ENCODE measurements around the gene BBS2.

Gene BBS2

DNA sequence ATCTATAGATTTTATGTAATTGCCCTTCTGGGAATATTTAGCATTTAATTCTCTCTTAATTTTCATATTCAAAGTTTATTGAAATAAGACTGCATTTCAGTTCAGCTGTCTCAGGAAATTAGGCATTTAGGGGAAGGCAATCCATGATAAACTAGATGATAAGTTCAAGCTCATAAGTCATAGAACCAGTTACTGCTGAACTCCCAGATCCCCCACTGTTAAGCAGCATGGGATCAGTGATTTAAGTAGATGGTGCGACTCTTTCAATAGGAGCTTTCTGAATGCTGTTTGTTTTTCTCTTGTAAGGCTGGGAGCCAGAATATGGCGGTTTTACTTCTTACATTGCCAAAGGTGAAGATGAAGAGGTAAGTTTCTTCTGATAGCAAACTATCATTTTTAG, 44.6 kb downstream of the BBS2 start:
- DNase-seq (ENCODE audit: low spot score) = no peak

DNA sequence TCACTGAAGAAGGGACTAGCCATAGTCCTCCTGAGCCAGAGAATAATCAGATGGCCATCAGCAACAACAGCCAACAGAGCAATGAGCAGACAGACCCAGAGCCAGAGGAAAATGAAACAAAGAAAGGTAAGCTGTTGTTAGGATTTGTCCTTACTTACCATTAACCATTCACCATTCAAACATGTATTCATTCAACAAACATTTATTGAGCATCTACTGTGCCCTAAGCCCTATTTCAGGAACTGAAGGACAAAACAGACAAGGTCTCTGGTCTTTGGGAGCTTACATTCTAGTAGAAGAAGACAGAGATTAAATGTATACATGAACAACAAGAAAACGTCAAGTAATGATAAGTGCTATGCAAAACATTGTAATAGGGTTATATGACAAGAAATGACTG, 49.2 kb downstream of the BBS2 start:
- no peak for DNase-seq (ENCODE audit: low spot score)

DNA sequence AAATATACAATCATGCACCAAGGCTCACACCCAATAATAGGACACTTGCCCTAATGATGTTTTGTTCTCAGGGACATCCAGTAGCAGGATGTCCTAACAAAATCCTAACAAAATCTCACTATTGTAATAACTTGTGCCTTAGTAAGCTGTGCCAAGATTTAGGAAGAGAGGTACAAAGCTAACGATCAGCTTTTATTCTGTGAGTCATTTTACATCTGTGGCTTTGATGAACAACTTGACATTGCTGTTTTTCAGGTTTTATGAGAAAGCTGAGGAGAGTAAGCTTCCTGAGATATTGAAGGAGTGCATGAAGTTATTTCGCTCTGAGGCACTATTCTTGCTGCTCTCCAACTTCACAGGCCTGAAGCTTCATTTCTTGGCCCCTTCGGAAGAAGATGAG, 49.6 kb downstream of the BBS2 start:
- DNase-seq (ENCODE audit: low spot score) = no peak

DNA sequence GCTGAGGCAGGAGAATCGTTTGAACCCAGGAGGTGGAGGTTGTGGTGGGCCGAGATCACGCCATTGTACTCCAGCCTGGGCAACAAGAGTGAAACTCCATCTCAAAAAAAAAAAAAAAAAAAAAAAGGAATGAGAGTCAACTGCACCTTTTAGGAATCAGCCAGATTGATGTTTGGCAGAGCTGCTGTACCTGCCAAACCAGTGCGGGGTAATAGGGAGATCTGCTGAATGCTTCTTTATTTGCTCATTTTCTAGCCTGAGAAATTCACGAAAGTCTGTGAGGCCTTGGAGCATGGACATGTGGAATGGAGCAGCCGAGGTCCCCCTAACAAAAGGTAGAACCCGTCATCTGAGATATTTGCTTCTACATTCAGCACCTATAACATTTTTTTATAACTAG, 50.1 kb downstream of the BBS2 start:
- DNase-seq (ENCODE audit: low spot score) = no peak

DNA sequence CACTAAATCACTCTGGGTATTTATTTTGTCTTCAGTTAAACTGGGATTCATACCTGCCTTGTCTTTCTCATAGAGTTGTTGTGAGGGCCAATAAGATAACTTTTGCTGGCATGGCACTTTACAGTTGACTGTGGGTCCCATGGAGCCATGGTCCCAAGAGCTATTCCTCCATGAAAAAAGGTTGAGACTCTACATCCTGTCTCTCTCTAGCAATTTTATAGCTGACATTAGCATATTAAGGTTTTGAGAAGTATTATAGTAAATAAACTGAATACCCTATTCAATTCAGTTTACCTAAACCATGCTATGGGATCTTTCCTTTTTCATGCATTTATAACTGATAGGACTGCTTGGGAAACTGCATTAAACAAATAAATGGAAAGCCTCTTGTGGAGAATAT, 51.0 kb downstream of the BBS2 start:
- no peak for DNase-seq (ENCODE audit: low spot score)

DNA sequence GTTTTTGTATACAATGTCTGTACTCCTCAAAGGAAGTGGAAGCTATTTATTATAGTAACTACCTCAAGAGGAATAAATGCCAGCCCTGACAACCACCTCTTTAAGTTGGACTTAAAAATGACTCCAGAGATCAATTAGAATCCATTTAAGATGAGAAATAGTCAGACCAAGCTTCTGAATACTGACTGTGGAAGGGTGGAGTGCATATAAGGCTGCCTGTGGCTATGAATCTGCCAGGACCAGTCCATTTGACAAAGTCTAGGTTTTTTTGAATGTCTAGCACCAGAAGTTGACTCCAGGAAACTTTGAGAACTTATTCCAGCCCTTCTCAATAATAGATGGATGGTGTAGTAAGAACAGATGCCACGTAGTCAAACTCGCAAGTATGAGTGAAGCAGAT, 53.5 kb downstream of the BBS2 start:
- no peak for DNase-seq (ENCODE audit: low spot score)

DNA sequence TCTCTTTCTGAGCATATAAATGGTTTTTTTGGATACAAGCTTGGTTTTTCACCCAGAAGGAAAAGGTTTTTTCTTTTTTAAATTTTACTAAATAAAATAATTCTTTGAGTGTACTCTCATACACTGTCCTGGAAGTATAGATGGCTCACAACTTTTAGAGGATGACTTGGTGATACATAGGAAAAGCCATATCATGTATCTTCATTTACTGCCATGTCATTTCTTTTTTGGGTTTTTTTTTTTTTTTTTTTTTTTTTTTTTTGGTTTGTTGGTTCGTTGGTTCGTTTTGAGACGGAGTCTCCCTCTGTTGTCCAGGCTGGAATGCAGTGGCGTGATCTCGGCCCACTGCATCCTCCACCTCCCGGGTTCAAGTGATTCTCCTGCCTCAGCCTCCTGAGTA, 56.7 kb downstream of the BBS2 start:
- DNase-seq (ENCODE audit: low spot score) = no peak

DNA sequence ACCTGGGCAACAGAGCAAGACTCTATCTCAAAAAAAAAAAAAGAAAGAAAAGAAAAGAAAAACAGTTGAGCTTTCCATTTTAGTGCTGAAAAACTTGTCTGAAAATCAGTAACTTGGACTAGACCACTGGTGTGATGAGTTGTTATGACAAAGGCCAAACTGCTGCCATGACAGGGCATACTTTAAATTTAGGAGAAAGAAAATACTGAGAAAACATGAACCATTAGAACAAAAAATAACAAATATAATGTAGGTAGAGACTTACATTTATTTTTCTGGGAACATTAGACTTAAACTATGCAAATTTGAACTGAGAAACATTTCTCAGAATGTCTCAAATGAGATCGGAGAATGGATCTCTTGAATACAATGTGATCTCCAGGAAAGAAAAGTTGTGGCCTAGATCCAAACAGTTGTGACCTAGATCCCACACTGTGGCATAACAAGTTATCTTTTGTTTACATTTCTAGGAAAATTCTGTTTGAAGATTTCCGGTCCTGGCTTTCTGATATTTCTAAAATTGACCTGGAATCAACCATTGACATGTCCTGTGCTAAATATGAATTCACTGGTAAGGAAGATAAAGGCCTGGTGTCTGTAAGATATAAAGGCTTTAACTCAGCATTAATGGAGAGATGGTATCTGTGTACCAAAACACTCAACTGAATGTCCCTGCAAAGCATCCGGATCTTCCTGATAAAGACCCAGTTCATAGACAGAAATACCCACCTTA, 57.6 kb downstream of the BBS2 start:
- DNase-seq (ENCODE audit: low spot score) = no peak

DNA sequence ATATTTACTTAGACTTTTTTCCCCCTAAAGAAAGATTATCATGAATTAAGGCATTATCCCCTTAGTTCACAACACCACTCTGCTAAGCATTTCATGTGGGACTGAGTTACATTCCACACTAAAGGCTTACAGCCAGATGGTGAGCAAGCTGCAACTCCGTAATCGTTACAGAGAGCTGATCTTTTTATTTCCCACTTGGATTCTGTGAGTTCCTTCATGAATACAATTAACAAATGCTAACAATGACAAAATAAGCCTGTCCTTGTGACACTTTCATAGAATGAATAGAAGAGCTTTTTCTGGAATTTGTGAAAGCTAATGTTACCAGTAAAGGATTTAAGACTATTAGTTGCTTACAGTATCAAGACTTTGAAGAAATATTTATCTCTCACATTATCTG, 59.7 kb downstream of the BBS2 start:
- no peak for DNase-seq (ENCODE audit: low spot score)

DNA sequence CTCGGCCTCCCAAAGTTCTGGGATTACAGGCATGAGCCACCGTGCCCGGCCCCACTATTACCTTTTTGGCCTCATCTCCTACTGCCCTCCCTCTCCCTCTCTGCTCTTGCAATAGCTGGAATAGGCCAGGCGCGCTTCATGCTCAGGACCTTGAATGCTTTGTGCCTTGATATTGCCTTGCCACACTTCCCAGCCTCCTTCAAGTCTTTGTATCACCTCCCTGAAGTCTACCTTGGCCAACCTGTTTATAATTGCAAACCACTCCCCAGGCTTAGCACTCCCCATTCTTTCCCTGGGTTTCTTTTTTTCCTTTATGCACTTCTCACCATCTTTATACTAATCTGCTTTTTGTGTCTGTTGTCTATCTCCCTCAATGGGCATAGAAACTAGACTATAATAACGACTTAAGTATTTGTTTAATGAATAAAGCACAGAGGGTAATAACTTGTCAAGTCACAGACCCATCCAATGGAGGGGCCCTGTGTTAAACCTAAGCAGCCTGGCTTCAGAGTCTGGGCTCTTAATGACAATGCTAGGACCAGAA, 61.8 kb downstream of the BBS2 start:
- DNase-seq (ENCODE audit: low spot score) = no peak

DNA sequence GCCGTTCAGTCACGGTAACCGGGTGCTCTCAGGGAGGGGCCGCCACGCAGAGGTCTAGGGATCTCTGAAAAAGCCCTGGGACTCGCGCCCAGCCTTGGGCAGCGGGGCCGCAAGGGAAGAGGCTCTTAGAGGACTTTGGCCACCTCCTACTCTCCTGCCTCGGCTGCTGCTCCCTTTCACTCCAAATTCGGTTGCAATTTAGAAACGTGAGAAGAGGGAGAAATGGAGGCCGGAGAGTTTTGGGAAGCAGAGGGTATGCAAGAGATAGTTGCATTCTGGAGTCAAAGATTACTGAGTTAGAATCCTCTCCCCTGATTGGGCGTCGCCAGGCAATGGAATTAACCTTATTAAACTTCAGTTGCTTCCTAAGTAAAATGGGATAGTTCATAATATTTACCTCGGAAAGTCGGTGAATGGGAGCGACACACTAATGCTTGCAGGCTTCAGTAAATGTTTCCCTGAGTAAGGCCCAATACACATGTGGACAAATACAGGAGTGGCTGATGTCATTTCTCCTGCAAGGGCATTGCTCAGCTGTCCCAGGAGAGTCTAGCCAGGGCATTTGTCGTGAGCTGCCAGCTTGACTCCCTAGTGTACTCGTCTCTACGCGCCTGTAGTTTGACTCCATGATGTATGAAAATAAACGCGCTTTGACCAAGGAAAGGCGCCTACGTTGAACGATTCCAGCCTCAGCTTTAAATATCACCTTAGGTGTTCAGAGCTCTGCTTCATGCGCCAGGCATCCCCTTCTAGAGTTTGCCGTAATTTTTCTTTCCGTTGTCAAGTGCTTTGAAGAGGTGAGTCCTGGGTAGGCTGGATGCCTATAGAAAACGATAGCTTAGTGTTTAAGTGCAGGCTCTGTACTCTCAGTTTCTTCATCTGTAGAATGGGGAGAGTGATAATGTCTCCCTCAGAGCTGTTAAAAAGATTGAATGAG, 67.8 kb downstream of the BBS2 start:
- DNase-seq (ENCODE audit: low spot score) = no peak

DNA sequence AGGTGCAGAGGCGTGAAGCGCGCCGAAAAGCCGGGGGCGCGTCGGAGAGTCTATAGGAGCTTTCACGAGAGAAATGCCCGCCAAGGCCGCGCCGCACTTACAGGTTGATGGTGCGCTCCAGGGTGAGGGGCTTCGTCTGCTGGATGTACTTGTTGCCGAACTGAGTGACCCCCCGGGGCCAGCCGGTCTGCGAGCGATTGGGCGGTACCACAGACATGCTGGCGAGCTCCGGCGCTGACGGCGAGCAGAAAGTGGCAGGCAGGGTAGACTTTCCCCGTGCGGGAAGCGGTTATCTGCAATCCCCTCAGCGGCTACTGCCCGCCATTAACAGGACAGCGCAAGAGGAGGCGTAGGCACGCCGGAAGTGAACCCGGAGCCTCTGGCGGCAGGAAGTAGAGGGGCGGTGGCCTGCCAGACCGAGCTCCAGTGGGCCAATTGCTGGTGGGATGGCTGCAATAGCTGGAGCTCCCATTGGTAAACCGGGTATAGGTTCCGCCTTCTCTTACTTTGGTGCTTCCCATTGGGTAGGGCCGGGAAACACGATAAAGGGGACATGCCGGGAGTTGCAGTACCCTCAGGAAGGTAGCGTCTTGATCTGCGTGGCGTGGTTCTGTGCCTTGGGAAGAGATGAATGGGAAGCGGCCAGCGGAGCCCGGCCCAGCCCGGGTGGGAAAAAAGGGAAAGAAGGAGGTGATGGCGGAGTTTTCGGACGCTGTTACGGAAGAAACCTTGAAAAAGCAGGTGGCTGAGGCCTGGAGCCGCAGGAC, 68.7 kb downstream of the BBS2 start, which contains the start of the genes NUDT21 and OGFOD1:
Gene NUDT21 (minus strand): TSS at position 347 of the 767 bp plus-strand sequence. CDS start 130 bp downstream, at position 217.
Gene OGFOD1 (plus strand): TSS at position 569 of the 767 bp plus-strand sequence. CDS start 59 bp downstream, at position 628.
- DNase-seq (ENCODE audit: low spot score) = peak; percentile 83

DNA sequence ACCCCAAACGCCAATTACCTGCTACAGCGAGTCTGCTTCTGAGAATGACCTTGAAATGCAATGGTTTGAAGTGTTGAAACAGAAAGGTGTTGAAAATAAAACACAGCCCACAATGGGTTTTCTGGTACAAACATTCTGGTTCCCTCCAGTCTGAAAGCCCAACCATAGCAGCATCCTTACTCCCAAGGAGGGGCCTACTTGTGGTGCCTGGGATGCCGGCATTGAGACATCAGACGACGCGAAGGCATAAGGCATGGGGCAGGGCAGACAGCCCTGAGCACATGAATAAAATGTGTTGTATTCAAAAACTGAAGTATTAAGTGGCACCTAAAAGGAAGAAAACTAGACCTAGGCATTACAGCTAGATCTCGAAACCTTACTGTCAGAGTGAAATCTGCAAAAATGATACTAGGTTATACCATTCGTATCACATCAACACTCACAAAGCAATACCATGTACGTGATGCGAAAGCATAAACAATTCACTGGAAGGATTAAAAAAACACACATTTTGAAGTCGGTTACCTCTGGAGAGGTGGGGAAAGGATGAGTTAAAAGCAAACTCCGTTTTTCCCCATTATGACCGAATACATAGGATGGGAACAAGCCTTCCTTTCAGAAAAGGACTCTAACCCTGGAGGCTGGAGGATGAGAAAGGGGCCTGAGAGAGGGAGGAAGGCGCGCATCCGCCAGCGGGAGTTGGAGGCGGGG, 69.4 kb downstream of the BBS2 start:
- no peak for DNase-seq (ENCODE audit: low spot score)

DNA sequence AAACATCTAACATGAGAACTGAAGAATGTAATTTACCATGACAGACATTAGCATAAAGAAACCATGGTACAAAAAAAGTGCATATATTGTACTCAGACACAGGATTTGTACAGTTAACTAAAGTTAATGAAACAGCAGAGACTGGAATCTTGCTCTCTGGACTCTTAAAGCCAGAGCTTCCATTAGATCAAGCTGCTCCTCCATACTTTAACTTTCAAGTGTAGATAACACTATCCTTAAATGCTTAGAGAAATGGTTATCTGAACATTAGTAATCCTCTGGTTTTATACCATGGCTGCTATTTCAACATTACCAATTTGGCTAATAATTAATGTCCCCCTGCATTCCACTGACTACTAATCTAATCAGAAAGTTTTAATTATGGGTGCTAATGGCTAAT, 71.8 kb downstream of the BBS2 start:
- no peak for DNase-seq (ENCODE audit: low spot score)

DNA sequence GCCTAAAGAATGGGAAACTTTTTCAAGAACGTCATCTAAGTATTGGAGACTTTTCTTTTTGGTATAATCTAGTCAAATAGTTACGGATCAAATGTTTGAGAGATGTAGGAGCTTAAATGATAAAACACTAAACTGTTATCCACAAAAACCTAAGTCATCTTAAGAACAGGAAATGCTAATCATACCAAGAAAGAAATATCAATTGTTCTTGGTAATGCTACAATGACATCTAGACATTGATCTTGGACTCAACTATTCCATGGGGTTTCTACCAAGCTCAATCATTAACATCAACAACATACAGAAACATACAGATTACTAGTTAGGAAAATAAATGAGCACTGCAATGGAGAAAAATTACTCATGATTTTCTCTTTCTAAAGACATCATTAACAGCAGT, 72.5 kb downstream of the BBS2 start:
- DNase-seq (ENCODE audit: low spot score) = no peak

DNA sequence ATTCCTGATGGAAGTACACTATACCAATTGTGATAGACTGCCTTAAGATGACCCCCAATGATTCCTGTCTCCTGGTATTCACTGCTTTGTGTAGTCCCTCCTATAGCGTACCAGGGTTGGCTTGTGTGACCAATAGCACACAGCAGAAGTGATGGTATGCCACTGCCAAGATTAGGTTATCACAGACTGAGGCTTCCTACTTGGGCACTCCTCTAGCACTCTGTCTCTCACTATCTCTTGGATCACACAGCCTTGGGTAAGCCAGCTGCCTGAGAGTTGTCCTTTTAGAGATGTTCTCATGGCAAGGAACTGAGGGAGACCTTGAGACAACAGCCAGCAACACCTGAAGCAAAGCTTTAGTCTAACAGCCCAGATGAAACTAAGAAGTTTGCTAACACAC, 81.8 kb downstream of the BBS2 start:
- DNase-seq (ENCODE audit: low spot score) = no peak

DNA sequence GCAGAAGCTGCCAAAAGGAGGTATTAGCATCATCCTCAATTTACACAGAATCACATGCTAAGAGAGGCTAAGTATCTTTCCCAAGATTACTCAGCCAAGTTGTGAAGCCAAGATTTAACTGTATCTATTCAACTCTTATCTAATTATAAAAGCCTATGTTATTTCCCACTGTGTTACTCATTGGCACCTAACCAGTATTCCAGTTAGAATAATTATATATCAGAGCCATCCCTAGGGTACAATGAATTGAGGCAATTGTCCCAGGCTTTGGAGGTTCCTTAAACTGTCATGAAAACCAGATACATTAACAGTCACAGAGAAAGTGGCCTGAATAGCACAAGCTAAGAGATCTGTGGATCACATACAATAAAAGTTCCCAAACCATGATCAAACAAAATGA, 83.6 kb downstream of the BBS2 start:
- no peak for DNase-seq (ENCODE audit: low spot score)
